Measurements from ENCODE around the gene VGLL2.

VGLL2 gene

GRCh38 chr6:117311726-117312125 lies 46.4 kb downstream of the VGLL2 start:
- no peak for DNase-seq

GRCh38 chr6:117317261-117317660 lies 51.9 kb downstream of the VGLL2 start:
- no peak for DNase-seq

Data from nucleus accumbens (tissue), 56 donors.